Stomach (tissue), 9 donors: ENCODE measurements around the gene MFAP1. TPM values are rescaled to one million over a fixed set of nuclear protein-coding genes. Genes with fewer than 3 reads are reported as not detected.

ENCODE experiments used
- DNase-seq, 2 donors: peaks; one replicate each; pipeline versions ENCODE4 v3.0.0 to v3.0.0-alpha.2; 2013 to 2019
- H3K27ac ChIP-seq, 5 donors: fragments of 200-600 bp in 4 of 5; sonication (generic) in 4 of 5; one replicate each; pipeline ENCODE4 v1.5.1; 2013 to 2019; ENCODE audit warnings: mild to moderate bottlenecking in 1 of 5, moderate library complexity in 1 of 5
- H3K27me3 ChIP-seq, 3 donors: fragments of 200-600 bp; sonication (generic); one replicate each; pipeline ENCODE4 v1.5.1; 2017 to 2019; ENCODE audit warnings: mixed run types in 1 of 3
- H3K36me3 ChIP-seq, 4 donors: fragments of 200-600 bp; sonication (generic); 1 replicate in 3 of 4; 2 replicates in 1 of 4; pipeline ENCODE4 v1.5.1; 2016 to 2019
- H3K4me1 ChIP-seq, 4 donors: fragments of 200-600 bp; sonication (generic); one replicate each; pipeline ENCODE4 v1.5.1; 2016 to 2019
- H3K4me3 ChIP-seq, 4 donors: fragments of 200-600 bp; sonication (generic) in 3 of 4; one replicate each; pipeline ENCODE4 v1.5.1; 2016 to 2019; ENCODE audit warnings: mild to moderate bottlenecking in 1 of 4
- H3K9me3 ChIP-seq, 4 donors: fragments of 200-600 bp; sonication (generic); one replicate each; pipeline ENCODE4 v1.5.1; 2016 to 2019
- CTCF ChIP-seq, 7 experiments: fragments of 450-650 bp in 4 of 7; fragments of 200-600 bp in 3 of 7; sonication (generic) in 3 of 7; IDR thresholded peaks; one replicate each; pipeline ENCODE4 v1.5.1; 2016 to 2019; ENCODE audit warnings: antibody characterized with exemption in 7 of 7, control low read depth in 2 of 7, mild to moderate bottlenecking in 1 of 7
- EP300 ChIP-seq: sonication (generic); formaldehyde crosslinking; IDR thresholded peaks from one replicate; pipeline ENCODE4 v1.6.1; 2017; ENCODE audit warnings: antibody characterized with exemption
- POLR2A ChIP-seq, 4 donors: fragments of 450-650 bp; IDR thresholded peaks; one replicate each; pipeline ENCODE4 v1.6.1; 2016; ENCODE audit warnings: antibody characterized with exemption in 4 of 4, control low read depth in 2 of 4, mild to moderate bottlenecking in 1 of 4, moderate library complexity in 1 of 4
- POLR2AphosphoS5 ChIP-seq, 3 donors: sonication (generic); formaldehyde crosslinking; IDR thresholded peaks; one replicate each; pipeline ENCODE4 v1.6.1; 2016; ENCODE audit warnings: antibody characterized with exemption in 3 of 3
- WGBS, 5 donors: extraction: QIAGEN DNeasy Blood & Tissue Kit in 3 of 5; methylation state at CpG; one replicate each; pipeline versions ENCODE4 v1.1.5 to v1.1.7; 2013 to 2018; 5-methylcytosine and 5-hydroxymethylcytosine counted together
- intact Hi-C: fragments of 100-400 bp; cut with DNase I; formaldehyde crosslinking; loops from one replicate; pipeline ENCODE4 v1.15.1; 2023; ENCODE audit warnings: low total_unique reads
- polyA plus RNA-seq, 3 donors: library from polyadenylated mRNA; stranded (reverse); fragments of 200-250 nt; gene quantifications; one replicate each; pipeline ENCODE4 v1.2.3, GENCODE V29; 2013
- total RNA-seq, 5 donors: library from RNA; depleted of rRNA; stranded (reverse); fragments of >200 nt; gene quantifications; one replicate each; pipeline versions ENCODE4 v1.1.0 to v1.2.3, GENCODE V29; 2014 to 2016
- donor health status: healthy with polysubstance abuse.
- donor health status: Bipolar disorder and iron deficiency.
- donor health status: healthy.

MFAP1 gene
- total and polyA plus RNA-seq, 8 donors = 1.2 to 20.3 (median 13.2) TPM

- TF ChIP-seq POLR2AphosphoS5 (IDR thresholded peaks at IDR 0.05) = no peak
- TF ChIP-seq EP300 = no peak
- TF ChIP-seq POLR2A (IDR thresholded peaks at IDR 0.05) = no peak
- no peak for TF ChIP-seq CTCF (IDR thresholded peaks at IDR 0.05)
- no peak overlapping the region for H3K4me3 ChIP-seq
- WGBS, 5 donors = 46 to 66% (median 53%) methylated on average over 4 of the region's 4 CpGs
- no peaks in the 10 kb centered on the region for H3K9me3 ChIP-seq
- DNase-seq = no peak
- H3K27ac ChIP-seq = peak overlapping the region in 1 of 5 donors; percentile 96
- intact Hi-C loops = no loop called here
- peaks cover 29 to 55% (median 52%) of the 10 kb centered on the region in 4 donors for H3K36me3 ChIP-seq
- H3K27me3 ChIP-seq = no peaks in the 10 kb centered on the region
- H3K4me1 ChIP-seq = peaks cover 4 to 30% (median 27%) of the 10 kb centered on the region in 4 donors
These were observed 50.4 kb downstream of the MFAP1 start for GRCh38 chr15:43774062-43774461.

GRCh38 chr15:43772624-43773023 is 51.9 kb downstream of the MFAP1 start:
- Histone ChIP-seq H3K4me1 (peaks cover 4 to 23% (median 21%) of the 10 kb centered on the region in 4 donors), H3K4me3 (no peak overlapping the region), H3K9me3 (no peaks in the 10 kb centered on the region), H3K36me3 (peaks cover 42 to 70% (median 66%) of the 10 kb centered on the region in 4 donors), H3K27ac (no peak overlapping the region), H3K27me3 (no peaks in the 10 kb centered on the region)
- TF ChIP-seq POLR2A (IDR thresholded peaks at IDR 0.05) = no peak
- TF ChIP-seq POLR2AphosphoS5 (IDR thresholded peaks at IDR 0.05) = no peak
- TF ChIP-seq EP300 = no peak
- no peak for TF ChIP-seq CTCF (IDR thresholded peaks at IDR 0.05)
- DNase-seq = no peak
- intact Hi-C loops = no loop called here

GRCh38 chr15:43771816-43772215 is 52.7 kb downstream of the MFAP1 start:
- 56 to 82% (median 69%) methylated on average over 2 of the region's 2 CpGs for WGBS, 5 donors
- peaks cover 50 to 78% (median 74%) of the 10 kb centered on the region in 4 donors for H3K36me3 ChIP-seq
- peaks cover 4 to 21% (median 17%) of the 10 kb centered on the region in 4 donors for H3K4me1 ChIP-seq
- intact Hi-C loops = no loop called here
- no peaks in the 10 kb centered on the region for H3K9me3 ChIP-seq
- H3K27me3 ChIP-seq = no peaks in the 10 kb centered on the region
- DNase-seq = no peak
- TF ChIP-seq EP300 = no peak
- no peak for TF ChIP-seq CTCF (IDR thresholded peaks at IDR 0.05)
- TF ChIP-seq POLR2AphosphoS5 (IDR thresholded peaks at IDR 0.05) = no peak
- TF ChIP-seq POLR2A (IDR thresholded peaks at IDR 0.05) = no peak
- H3K4me3 ChIP-seq = no peak overlapping the region
- no peak overlapping the region for H3K27ac ChIP-seq

- no peak overlapping the region for H3K27ac ChIP-seq
- no peaks in the 10 kb centered on the region for H3K9me3 ChIP-seq
- H3K27me3 ChIP-seq = no peaks in the 10 kb centered on the region
- H3K36me3 ChIP-seq = peaks cover 68 to 99% (median 95%) of the 10 kb centered on the region in 4 donors
- H3K4me3 ChIP-seq = no peak overlapping the region
- H3K4me1 ChIP-seq = peaks cover 0 to under 1% (median 0%) of the 10 kb centered on the region in 4 donors
- WGBS, 5 donors = 58 to 67% (median 62%) methylated on average over 5 of the region's 5 CpGs
- intact Hi-C loops = no loop called here
- DNase-seq = peak; percentile 54 to 81
- TF ChIP-seq POLR2AphosphoS5 (IDR thresholded peaks at IDR 0.05) = no peak
- TF ChIP-seq CTCF (IDR thresholded peaks at IDR 0.05) = peak in 5 of 7 experiments; percentile 35 to 78 (median 70)
These were observed 54.8 kb downstream of the MFAP1 start for GRCh38 chr15:43769584-43770228.
